Activated naive CD8-positive, alpha-beta T cell treated with anti-CD3 and anti-CD28 coated beads, Interleukin-2, amount 50 U/mL, for 24 hours (primary cell): ENCODE results near the gene TNFRSF1A.
A peak's percentile ranks its signal among the peaks of the same experiment; 100 is the strongest.
"Not testable (repeated sequence)": the region's sequence is repeated elsewhere in the genome, so short reads cannot be mapped to it uniquely, and the experiment has no call there.

ENCODE experiments used
- ATAC-seq: fragments of 150-1000 bp; cut with Tn5 transposase; one replicate; pipeline ENCODE4 v1.10.0; 2021
- DNase-seq: peaks from one replicate; pipeline ENCODE4 v3.0.0; 2021
- H3K27ac Mint-ChIP-seq: one replicate; pipeline ENCODE4 v1.8.0; 2021; ENCODE audit warnings: mild to moderate bottlenecking, mixed read lengths
- H3K27me3 Mint-ChIP-seq: one replicate; pipeline ENCODE4 v1.8.0; 2021; ENCODE audit warnings: mixed read lengths
- H3K36me3 Mint-ChIP-seq: one replicate; pipeline ENCODE4 v1.8.0; 2021; ENCODE audit warnings: low read depth, mixed read lengths
- H3K4me1 Mint-ChIP-seq: one replicate; pipeline ENCODE4 v1.8.0; 2021; ENCODE audit warnings: mixed read lengths
- H3K4me3 Mint-ChIP-seq: one replicate; pipeline ENCODE4 v1.8.0; 2021; ENCODE audit warnings: mild to moderate bottlenecking, moderate library complexity, mixed read lengths
- H3K9me3 Mint-ChIP-seq: one replicate; pipeline ENCODE4 v1.8.0; 2021; ENCODE audit warnings: mixed read lengths

The TNFRSF1A gene

DNA sequence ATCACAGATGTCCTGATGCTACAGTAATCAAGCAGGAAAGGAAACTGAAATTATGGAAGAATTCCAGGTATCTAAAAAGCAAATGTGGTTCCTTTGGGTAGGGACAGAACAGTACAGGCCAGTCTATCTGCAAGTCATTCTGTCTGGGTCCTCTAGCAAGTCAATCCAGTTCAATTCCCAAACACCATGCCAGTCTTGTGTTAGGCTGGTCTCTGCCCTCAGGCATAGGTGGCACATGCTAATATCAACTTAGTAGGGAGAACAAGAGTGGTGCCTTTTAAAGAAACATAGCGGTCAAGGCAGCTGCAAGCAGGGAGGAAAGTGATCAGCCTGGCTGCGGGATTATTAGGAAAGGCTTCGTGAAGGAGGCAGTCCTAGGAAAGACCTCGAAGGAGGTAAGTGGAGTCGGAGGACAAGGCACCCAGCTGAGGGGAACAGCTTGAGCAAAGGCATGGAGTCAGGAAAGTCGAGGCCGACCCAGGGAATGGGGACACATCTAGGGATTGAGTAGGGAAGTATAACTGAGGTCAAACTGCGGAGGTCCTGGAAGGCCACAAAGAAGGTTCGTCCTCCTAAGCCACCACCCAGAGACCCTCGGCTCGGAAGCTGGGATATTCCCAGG lies 35.2 kb downstream of the TNFRSF1A start:
- no peak for ATAC-seq
- Mint-ChIP-seq H3K27ac (no peak overlapping the region), H3K9me3 (no peaks in the 10 kb centered on the region), H3K36me3 (no peaks in the 10 kb centered on the region), H3K4me3 (no peak overlapping the region), H3K4me1 (no peaks in the 10 kb centered on the region), H3K27me3 (peaks cover 29% of the 10 kb centered on the region)
- no peak for DNase-seq

DNA sequence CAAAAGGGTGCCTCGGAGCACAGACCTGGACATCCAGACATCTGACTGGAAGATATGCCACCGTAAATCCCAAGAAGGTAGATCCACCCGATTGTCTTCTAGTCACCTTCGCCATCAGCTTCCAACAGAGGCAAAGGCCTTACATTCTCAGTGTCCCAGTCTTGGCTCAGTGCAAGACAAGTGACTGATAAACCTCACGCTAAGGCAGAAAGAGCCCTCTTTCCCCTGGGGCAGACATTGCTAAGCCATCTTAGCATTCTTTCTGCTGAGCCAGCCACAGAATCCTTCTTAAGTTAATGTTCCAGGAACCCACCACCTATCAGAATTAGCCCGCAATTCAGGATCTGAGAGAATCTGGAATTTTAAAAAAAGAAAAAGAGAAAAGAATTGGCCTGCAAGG lies 35.7 kb downstream of the TNFRSF1A start:
- Mint-ChIP-seq H3K4me1 (no peaks in the 10 kb centered on the region), H3K36me3 (no peaks in the 10 kb centered on the region), H3K27ac (no peak overlapping the region), H3K27me3 (peaks cover 25% of the 10 kb centered on the region), H3K4me3 (no peak overlapping the region), H3K9me3 (no peaks in the 10 kb centered on the region)
- ATAC-seq (no peak), DNase-seq (no peak)

DNA sequence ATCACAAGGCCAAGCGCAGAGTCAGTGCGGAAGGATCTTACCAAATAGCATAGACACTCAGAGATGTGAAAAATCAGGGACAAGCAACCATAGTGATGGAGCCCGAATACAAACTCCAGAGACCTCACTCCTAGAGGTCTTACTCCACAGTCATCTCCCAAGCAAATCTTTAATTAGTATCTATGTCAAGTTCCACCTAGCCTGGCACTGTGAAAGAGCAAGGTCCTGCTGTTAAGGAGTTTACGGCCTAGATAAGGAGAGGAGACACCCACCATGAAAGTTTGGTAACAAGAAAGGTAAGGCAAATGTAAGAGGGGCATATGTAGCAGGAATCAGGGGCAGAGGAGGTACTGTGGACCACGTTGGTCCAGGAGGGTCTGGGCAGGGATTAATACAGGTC lies 38.8 kb downstream of the TNFRSF1A start:
- no peaks in the 10 kb centered on the region for H3K36me3 Mint-ChIP-seq
- H3K27me3 Mint-ChIP-seq = peaks cover 13% of the 10 kb centered on the region
- ATAC-seq (no peak), DNase-seq (no peak)
- H3K27ac Mint-ChIP-seq = no peak overlapping the region
- H3K4me1 Mint-ChIP-seq = peaks cover 4% of the 10 kb centered on the region
- no peaks in the 10 kb centered on the region for H3K9me3 Mint-ChIP-seq
- H3K4me3 Mint-ChIP-seq = no peak overlapping the region

GRCh38 chr12:6302621-6303020 lies 39.3 kb downstream of the TNFRSF1A start:
- H3K4me1 Mint-ChIP-seq = peaks cover 4% of the 10 kb centered on the region
- H3K36me3 Mint-ChIP-seq = no peaks in the 10 kb centered on the region
- no peaks in the 10 kb centered on the region for H3K9me3 Mint-ChIP-seq
- H3K27me3 Mint-ChIP-seq = peaks cover 13% of the 10 kb centered on the region
- H3K4me3 Mint-ChIP-seq = no peak overlapping the region
- H3K27ac Mint-ChIP-seq = no peak overlapping the region
- DNase-seq (no peak), ATAC-seq (no peak)

DNA sequence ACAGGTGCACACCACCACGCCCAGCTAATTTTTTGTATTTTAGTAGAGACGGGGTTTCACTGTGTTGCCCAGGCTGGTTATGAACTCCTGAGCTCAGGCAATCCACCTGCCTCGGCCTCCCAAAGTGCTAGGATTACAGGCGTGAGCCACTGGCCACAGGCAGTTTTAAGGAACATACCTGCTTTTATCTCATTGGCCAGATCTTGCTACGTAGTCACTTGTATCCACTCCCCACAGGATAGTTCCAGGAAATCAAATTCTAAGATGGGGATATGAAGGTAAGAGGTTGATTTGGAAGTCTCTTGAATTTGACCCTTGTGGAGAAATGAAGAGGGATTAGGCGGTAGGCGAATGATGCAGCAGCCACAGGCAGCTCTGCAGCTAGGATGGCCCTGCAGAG lies 40.2 kb downstream of the TNFRSF1A start:
- no peak overlapping the region for H3K27ac Mint-ChIP-seq
- peaks cover 15% of the 10 kb centered on the region for H3K27me3 Mint-ChIP-seq
- no peak for DNase-seq
- peaks cover 4% of the 10 kb centered on the region for H3K4me1 Mint-ChIP-seq
- no peaks in the 10 kb centered on the region for H3K36me3 Mint-ChIP-seq
- ATAC-seq = no peak
- H3K9me3 Mint-ChIP-seq = no peaks in the 10 kb centered on the region
- H3K4me3 Mint-ChIP-seq = no peak overlapping the region

GRCh38 chr12:6297170-6297569 lies 44.7 kb downstream of the TNFRSF1A start:
- H3K36me3 Mint-ChIP-seq = no peaks in the 10 kb centered on the region
- H3K4me1 Mint-ChIP-seq = peaks cover 4% of the 10 kb centered on the region
- no peak overlapping the region for H3K27ac Mint-ChIP-seq
- H3K4me3 Mint-ChIP-seq = no peak overlapping the region
- DNase-seq (no peak), ATAC-seq (no peak)
- H3K9me3 Mint-ChIP-seq = no peaks in the 10 kb centered on the region
- peaks cover 12% of the 10 kb centered on the region for H3K27me3 Mint-ChIP-seq

DNA sequence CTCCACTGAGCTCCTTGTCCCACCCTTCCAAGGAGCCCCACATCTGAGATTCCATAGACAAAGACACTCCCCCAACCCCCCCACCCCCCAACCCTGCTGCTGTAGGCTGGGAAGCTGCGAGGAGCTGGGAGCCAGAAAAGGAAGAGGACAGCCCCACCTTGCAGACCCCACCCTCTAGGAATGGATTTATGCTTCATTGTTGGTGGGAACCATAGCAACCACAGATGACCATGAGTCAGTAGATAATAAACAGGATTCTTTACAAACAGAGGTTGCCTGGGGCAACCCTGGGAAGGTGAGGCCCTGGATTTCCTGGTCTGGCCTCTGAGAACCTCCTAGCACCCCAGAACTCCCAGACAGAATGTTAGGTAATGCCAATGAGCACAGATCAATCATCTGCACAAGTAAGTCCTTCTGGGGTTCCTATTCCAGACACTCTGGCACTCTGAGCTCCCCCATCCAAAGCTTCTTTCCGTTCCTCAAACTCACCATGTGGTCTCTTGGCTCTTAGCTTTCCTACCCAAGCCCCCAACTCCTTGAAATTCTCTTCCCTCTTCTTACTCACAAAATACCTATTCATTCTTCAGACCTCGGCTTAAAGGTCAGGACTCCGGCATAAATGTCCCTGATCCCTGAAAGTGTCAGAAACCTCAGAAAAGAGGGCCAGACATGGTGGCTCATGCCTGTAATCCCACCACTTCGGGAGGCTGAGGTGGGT lies 46.6 kb downstream of the TNFRSF1A start:
- Mint-ChIP-seq H3K27me3 (peaks cover 9% of the 10 kb centered on the region), H3K4me3 (no peak overlapping the region), H3K27ac (no peak overlapping the region), H3K9me3 (no peaks in the 10 kb centered on the region), H3K36me3 (no peaks in the 10 kb centered on the region), H3K4me1 (peaks cover 2% of the 10 kb centered on the region)
- DNase-seq = no peak
- no peak for ATAC-seq

DNA sequence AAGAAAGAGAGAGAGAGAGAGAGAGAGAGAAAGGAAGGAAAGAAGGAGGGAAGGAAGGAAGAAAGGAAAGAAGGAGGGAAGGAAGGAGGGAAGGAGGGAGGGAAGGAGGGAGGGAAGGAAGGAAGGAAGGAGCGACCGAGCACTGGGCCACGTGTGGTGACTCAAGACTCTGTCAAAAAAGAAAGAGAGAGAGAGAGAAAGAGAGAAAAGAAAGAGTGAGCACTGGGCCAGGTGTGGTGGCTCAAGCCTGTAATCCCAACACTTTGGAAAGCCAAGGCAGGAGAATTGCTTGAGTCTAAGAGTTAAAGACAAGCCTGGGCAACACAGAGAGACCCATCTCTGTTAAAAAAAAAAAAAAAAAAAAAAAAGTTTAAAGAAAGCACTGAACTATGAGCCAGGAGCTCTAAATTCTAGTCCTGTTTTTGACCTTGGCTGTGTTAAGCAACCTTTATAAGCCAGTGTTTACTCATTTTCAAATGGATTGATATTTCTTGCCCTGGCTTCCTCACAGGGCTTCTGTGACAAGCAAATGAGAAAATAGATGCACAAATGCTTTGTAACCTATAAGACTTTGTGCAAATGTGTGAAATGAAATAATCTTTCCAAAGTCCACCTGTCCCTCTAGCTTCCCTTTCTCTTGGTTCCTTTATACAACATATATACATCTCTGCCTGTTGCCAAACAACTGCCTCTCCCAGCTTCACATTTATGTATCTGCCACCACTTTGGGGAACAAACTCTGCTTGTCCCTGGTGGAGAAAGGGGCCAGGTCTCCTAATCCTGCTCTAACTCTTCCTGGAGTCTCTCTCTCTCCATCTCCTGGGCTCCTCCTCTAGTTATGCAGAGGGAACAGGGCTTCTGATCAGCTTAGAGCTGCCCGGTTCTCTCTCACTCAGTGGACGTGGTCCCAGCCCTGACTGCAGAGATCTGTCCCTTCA lies 47.5 kb downstream of the TNFRSF1A start:
- peaks cover 9% of the 10 kb centered on the region for H3K27me3 Mint-ChIP-seq
- no peaks in the 10 kb centered on the region for H3K9me3 Mint-ChIP-seq
- H3K4me3 Mint-ChIP-seq = no peak overlapping the region
- no peaks in the 10 kb centered on the region for H3K36me3 Mint-ChIP-seq
- DNase-seq = no peak
- no peak for ATAC-seq
- H3K4me1 Mint-ChIP-seq = peaks cover 1% of the 10 kb centered on the region
- H3K27ac Mint-ChIP-seq = no peak overlapping the region

DNA sequence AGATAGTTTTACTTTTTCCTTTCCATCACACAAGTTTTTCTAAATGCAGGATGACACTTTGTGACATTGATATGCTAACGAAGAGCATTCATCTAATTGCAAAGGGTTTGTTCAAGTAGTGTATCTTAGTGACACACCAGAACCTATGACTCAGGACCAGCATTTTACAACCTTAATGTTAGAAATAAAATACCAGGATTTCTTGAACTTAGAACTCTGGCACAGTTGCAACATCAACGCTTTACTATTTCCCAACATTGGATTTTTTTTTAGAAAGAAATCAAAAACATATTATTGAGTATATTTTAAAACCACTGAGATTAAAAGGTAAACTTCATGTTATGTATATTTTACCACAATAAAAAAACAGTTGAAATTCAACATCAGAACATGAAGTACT lies 49.3 kb downstream of the TNFRSF1A start:
- Mint-ChIP-seq H3K27ac (no peak overlapping the region), H3K36me3 (no peaks in the 10 kb centered on the region), H3K9me3 (no peaks in the 10 kb centered on the region), H3K4me1 (no peaks in the 10 kb centered on the region), H3K27me3 (peaks cover 8% of the 10 kb centered on the region), H3K4me3 (no peak overlapping the region)
- DNase-seq = no peak
- ATAC-seq = no peak

- not testable (repeated sequence) for H3K4me1 Mint-ChIP-seq, H3K36me3 Mint-ChIP-seq, H3K27me3 Mint-ChIP-seq, H3K9me3 Mint-ChIP-seq, H3K4me3 Mint-ChIP-seq, DNase-seq, H3K27ac Mint-ChIP-seq, ATAC-seq
Measured at GRCh38 chr12:6289906-6290305, 52.0 kb downstream of the TNFRSF1A start.

- not testable (repeated sequence) for H3K27ac Mint-ChIP-seq, H3K27me3 Mint-ChIP-seq, H3K4me1 Mint-ChIP-seq, H3K4me3 Mint-ChIP-seq, DNase-seq, H3K36me3 Mint-ChIP-seq, ATAC-seq, H3K9me3 Mint-ChIP-seq
Measured at GRCh38 chr12:6289081-6289480, 52.8 kb downstream of the TNFRSF1A start.

DNA sequence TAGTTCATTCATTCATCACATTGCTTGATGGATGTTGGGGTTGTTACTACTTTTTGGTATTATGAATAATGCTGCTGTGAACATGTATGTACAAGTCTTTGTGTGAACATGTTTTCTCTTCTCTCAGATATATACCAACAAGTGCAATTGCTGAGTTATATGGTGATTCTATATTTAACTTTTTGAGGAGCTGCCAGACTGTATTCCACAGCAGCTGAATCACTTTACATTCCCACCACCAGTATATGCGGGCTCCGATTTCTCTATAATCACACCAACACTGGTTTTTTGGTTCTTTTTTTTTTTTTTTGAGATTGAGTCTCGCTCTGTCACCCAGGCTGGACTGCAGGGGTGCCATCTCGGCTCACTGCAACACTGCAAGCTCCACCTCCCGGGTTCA lies 53.6 kb downstream of the TNFRSF1A start:
- DNase-seq (no peak), ATAC-seq (no peak)
- Mint-ChIP-seq H3K27me3 (peaks cover 3% of the 10 kb centered on the region), H3K36me3 (no peaks in the 10 kb centered on the region), H3K27ac (no peak overlapping the region), H3K4me1 (peaks cover 4% of the 10 kb centered on the region), H3K9me3 (no peaks in the 10 kb centered on the region), H3K4me3 (no peak overlapping the region)

GRCh38 chr12:6285532-6286306 lies 56.2 kb downstream of the TNFRSF1A start:
- DNase-seq (no peak), ATAC-seq (no peak)
- no peak overlapping the region for H3K4me3 Mint-ChIP-seq
- no peaks in the 10 kb centered on the region for H3K36me3 Mint-ChIP-seq
- no peak overlapping the region for H3K27ac Mint-ChIP-seq
- peaks cover 13% of the 10 kb centered on the region for H3K27me3 Mint-ChIP-seq
- H3K4me1 Mint-ChIP-seq = peaks cover 4% of the 10 kb centered on the region
- no peaks in the 10 kb centered on the region for H3K9me3 Mint-ChIP-seq

DNA sequence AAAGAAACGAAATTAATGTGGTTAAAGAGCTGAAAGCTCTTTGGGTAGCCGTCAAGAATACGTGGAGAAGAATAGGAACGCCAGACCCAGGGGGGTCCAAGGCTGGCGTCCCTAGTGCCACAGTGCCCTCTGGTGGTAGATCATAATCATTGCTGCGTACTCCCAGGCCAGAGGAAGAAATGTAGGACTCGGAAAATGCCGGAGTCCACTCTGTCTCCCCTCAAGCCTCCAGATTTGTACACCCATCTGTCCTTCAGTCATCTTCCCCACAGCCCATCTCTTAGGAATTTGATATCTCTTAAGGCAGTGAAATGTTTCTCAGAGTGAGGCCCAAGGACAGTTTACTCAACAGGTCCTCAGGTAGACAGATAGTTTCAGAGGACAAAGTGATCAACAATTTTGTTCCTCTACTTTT lies 56.8 kb downstream of the TNFRSF1A start:
- DNase-seq (peak; percentile 65), ATAC-seq (peak; percentile 74)
- Mint-ChIP-seq H3K4me3 (no peak overlapping the region), H3K36me3 (no peaks in the 10 kb centered on the region), H3K4me1 (peaks cover 4% of the 10 kb centered on the region), H3K9me3 (no peaks in the 10 kb centered on the region), H3K27ac (no peak overlapping the region), H3K27me3 (peaks cover 19% of the 10 kb centered on the region)
